NB4 (cell line): ENCODE results near the gene NLGN3.

Source experiments
- DNase-seq: peaks from one replicate; pipeline ENCODE4 v3.0.0; 2010; ENCODE audit warnings: low read depth
- H3K4me3 ChIP-seq: one replicate; pipeline ENCODE4 v1.5.1; 2011; ENCODE audit warnings: mild to moderate bottlenecking, low read depth, low read length, moderate library complexity
- MYC ChIP-seq: IDR thresholded peaks from 2 replicates; pipeline ENCODE4 v1.6.1; 2011; ENCODE audit warnings: low read depth, low read length
- POLR2A ChIP-seq: IDR thresholded peaks from 2 replicates; pipeline ENCODE4 v1.6.1; 2011; ENCODE audit warnings: mild to moderate bottlenecking; ENCODE audit not compliant: insufficient read length; ENCODE audit errors: extremely low read depth
- TF ChIP-seq, protein P1 (sequence below): IDR thresholded peaks from 2 replicates; pipeline ENCODE4 v1.6.1; 2011; ENCODE audit warnings: low read depth, low read length
- TF ChIP-seq, protein P2 (sequence below): IDR thresholded peaks from one replicate; pipeline ENCODE4 v1.5.1; 2012; ENCODE audit warnings: low read depth, low read length

NLGN3 gene

GRCh38 chrX:71144651-71145050, at the start of gene NLGN3:
Gene NLGN3 (plus strand): TSS chrX:71144841. CDS start chrX:71147750, 2,909 bp downstream.
- DNase-seq, result no peak
- H3K4me3 ChIP-seq, result no peak within 1 kb of the TSS
- TF ChIP-seq, protein P1, sequence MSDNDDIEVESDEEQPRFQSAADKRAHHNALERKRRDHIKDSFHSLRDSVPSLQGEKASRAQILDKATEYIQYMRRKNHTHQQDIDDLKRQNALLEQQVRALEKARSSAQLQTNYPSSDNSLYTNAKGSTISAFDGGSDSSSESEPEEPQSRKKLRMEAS, result no peak
- TF ChIP-seq, protein P2, sequence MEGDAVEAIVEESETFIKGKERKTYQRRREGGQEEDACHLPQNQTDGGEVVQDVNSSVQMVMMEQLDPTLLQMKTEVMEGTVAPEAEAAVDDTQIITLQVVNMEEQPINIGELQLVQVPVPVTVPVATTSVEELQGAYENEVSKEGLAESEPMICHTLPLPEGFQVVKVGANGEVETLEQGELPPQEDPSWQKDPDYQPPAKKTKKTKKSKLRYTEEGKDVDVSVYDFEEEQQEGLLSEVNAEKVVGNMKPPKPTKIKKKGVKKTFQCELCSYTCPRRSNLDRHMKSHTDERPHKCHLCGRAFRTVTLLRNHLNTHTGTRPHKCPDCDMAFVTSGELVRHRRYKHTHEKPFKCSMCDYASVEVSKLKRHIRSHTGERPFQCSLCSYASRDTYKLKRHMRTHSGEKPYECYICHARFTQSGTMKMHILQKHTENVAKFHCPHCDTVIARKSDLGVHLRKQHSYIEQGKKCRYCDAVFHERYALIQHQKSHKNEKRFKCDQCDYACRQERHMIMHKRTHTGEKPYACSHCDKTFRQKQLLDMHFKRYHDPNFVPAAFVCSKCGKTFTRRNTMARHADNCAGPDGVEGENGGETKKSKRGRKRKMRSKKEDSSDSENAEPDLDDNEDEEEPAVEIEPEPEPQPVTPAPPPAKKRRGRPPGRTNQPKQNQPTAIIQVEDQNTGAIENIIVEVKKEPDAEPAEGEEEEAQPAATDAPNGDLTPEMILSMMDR, result no peak

DNA sequence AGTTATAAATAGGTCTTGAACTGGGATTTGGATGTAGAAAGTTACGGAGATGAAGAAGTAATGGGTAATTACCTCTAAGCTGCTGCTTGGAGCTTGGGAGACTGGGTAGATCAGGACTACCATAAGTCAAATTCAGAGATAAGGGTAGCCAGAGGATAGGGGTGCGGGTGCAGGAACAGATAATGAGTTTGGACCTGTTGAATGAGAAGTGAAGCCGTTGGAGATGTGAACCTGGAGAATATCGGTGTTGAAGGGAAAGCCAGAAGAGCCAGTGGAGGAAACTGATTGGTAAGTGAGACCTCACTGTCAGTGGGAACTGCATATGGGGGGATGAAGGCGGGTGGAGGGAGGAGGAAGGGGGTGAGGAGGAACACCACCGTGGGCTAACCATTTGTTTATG, 49.6 kb upstream of the NLGN3 start:
- DNase-seq, result no peak
- peak overlapping the region; percentile 70 for H3K4me3 ChIP-seq
- TF ChIP-seq, protein P1, result no peak
- no peak for TF ChIP-seq MYC
- no peak for TF ChIP-seq POLR2A
- TF ChIP-seq, protein P2, result no peak

DNA sequence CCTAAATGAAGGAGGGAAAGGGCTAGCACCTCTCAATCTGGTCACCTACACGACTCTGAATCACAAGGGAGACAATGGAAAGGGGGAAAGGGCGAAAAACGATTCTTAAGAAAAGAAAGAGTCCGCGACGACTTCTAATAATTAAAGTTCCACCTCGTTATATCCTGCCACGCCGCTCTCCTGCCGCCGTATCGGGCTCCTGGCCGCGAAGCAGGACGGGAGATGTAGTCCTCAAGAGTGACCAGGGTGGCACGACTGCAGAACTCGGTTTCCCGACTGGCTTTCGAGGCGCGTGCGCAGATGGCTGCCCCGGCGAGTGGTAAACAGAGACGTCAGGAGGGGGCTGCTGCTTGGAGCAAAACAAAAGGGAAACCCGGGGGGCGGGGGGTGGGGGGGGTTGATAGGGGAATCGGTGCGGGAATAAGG, 49.1 kb upstream of the NLGN3 start, which contains the start of gene FOXO4:
FOXO4 (plus strand) TSS at position 297 of the 426 bp plus-strand sequence. CDS start 678 bp downstream, outside the sequence.
- H3K4me3 ChIP-seq, result peak within 1 kb of the TSS; percentile 70
- TF ChIP-seq, protein P1, result peak; percentile 64; the same call in 1 of the 2 replicates
- TF ChIP-seq, protein P2, result no peak
- TF ChIP-seq POLR2A (peak; percentile 60), MYC (peak; percentile 59; the same call in 1 of the 2 replicates)
- peak; percentile 91 for DNase-seq

DNA sequence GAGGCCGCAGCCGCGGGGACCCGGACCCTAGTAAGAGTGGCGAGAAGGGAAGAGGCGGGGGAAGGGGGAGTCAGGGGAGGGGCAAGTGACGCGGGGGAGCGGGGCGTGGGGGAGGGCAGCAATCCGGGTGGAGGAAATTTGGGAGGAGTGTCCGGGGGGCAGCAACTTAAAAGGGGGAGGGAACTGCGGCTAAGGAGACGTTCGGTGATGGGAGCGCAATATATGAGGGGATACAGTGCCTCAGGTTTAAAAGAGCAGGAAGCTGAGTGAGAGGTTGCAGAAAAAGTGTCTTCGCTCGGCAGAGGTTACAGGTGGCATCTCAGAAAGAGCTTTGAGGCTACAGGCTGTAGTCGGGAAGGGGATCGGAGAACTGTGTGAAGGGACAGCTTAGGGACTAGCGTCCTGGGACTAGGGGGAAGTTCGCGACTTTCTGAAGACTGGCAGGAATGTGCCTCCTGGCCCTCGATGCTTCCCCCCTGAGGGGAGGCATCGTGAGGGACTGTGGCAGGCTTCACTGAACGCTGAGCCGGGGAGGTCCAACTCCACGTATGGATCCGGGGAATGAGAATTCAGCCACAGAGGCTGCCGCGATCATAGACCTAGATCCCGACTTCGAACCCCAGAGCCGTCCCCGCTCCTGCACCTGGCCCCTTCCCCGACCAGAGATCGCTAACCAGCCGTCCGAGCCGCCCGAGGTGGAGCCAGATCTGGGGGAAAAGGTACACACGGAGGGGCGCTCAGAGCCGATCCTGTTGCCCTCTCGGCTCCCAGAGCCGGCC, 48.5 kb upstream of the NLGN3 start:
- TF ChIP-seq POLR2A (no peak), MYC (no peak)
- TF ChIP-seq, protein P2, result no peak
- TF ChIP-seq, protein P1, result no peak
- peak overlapping the region; percentile 70 for H3K4me3 ChIP-seq
- DNase-seq, result peak; percentile 78

- H3K4me3 ChIP-seq, result peak overlapping the region; percentile 70
- TF ChIP-seq, protein P2, result no peak
- DNase-seq, result no peak
These were observed 47.9 kb upstream of the NLGN3 start for GRCh38 chrX:71096760-71097032.

DNA sequence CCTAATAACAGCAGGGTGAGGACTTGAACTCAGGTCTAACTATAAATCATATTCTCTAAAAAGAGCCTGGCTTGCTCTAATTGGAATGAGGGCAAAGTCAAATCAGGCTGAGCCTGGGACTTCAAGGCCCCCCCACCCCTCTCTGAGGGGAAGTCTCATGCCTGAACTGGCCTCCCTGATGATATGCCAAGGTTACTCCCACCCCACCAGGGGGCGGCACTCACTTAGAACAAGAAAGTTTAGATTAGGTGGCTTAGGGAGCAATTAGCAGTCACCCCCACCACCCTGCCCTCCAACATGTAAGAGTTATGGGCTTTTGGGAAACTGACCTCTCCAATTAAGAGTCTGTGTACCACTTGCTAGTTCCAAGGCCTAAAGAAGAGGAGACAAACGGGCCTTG, 46.3 kb upstream of the NLGN3 start:
- no peak overlapping the region for H3K4me3 ChIP-seq
- TF ChIP-seq, protein P1, result no peak
- TF ChIP-seq, protein P2, result peak; percentile 70
- DNase-seq, result peak; percentile 86
